Fibroblast of peridontal ligament (primary cell): Measurements from ENCODE around the gene RPS19.
"Not testable (repeated sequence)": the region's sequence is repeated elsewhere in the genome, so short reads cannot be mapped to it uniquely, and the experiment has no call there.

Experiments
- DNase-seq: peaks from one replicate; pipeline ENCODE4 v3.0.0-alpha.2; 2010; ENCODE audit errors: extremely low read depth

RPS19 gene

DNA sequence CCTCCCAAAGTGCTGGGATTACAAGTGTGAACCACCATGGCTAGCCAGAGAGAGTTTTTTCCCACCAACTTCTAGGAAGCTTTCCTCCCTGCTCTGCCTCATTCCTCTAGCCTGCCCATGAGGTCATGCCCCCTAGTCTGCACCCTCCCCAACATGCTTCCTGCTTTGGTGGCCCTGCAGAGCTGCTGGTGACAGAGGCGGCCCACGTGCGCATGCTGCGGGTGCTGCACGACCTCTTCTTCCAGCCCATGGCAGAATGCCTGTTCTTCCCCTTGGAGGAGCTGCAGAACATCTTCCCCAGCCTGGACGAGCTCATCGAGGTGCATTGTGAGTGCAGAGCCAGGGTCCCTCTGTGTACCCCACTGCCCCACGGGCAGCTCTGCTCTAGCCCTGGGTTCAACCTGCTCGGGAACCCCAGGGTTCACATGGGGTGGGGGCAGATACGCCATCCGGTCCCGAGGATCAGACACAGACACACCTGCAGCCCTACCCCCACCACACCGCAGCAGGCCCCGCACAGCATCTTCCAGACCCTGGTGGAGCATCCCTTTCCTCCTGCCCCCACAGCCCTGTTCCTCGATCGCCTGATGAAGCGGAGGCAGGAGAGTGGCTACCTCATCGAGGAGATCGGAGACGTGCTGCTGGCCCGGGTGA is 41.8 kb downstream of the RPS19 start:
- no peak for DNase-seq

DNA sequence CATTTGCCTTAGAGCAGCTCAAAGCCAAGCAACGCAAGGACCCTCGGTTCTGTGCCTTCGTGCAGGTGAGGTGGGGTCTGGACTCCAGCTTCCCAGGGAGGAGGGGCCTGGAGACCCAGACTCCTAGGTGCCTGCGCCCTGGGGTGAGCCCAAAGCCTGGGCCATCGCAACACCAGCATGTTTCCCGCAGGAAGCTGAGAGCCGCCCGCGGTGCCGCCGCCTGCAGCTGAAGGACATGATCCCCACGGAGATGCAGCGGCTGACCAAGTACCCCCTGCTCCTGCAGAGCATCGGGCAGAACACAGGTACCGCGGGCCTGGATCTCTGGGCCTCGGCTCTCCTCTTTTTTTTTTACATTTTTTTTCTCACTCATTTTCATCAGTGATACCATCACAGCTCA is 42.5 kb downstream of the RPS19 start:
- no peak for DNase-seq

DNA sequence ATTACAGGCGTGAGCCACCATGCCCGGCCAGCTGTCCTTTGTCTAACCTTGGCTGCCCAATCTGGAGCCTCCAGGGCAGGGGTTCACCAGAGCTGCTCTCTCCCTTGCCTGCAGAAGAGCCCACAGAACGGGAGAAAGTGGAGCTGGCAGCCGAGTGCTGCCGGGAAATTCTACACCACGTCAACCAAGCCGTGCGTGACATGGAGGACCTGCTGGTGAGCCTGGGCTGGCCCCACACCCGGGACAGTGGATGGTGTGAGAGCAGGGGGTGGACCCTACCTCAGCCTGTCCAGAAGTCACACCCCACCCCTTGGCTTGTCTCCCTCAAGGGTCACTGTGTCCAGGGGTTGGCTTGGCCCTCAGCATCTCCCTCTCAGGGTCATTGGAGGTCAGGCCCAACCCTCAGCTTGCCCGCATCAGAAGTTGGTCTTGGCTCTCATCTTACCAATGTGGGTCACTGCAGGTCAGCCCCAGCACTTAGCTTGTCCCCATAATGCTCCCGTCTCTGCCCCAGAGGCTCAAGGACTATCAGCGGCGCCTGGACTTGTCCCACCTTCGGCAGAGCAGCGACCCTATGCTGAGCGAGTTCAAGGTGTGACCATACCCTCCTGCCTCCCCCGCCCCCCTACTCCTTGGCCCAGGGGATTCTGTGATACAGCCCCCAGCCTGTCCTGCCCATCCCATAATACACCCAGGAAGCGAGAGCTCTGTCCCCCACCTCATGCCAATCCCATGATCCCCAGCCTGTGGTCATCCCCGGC is 43.3 kb downstream of the RPS19 start:
- DNase-seq: no peak

DNA sequence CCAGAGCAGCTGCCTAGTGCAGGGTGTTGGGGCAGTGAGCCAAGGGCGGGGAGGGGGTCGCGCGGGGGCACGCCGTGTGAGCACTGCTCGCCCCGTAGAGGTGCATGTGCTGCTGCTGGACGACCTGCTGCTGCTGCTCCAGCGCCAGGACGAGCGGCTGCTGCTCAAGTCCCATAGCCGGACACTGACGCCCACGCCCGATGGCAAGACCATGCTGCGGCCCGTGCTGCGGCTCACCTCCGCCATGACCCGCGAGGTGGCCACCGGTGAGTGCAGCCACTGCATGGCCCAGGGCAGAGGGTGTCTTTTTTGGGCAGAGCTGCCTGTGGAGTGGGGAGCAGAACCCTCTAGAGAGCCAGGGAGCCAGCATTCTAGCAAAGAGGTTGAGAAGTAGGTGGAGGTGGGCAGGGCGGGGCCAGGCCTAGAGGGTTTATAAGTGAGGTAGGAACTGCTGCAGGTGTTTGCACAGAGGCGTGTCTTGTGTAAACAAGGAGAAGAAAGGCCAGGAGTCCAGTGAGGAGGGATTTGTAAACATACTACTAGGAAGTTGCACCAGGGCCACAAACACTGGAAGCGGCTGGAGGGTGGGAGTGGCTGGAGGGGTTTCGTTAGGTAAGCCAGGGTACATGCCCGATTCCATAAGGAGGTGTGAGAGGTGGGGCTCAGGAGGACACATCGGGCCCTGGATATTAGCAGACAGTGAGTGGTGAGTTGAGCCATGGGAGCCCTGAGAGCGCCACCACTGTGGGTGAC is 44.2 kb downstream of the RPS19 start:
- no peak for DNase-seq

DNA sequence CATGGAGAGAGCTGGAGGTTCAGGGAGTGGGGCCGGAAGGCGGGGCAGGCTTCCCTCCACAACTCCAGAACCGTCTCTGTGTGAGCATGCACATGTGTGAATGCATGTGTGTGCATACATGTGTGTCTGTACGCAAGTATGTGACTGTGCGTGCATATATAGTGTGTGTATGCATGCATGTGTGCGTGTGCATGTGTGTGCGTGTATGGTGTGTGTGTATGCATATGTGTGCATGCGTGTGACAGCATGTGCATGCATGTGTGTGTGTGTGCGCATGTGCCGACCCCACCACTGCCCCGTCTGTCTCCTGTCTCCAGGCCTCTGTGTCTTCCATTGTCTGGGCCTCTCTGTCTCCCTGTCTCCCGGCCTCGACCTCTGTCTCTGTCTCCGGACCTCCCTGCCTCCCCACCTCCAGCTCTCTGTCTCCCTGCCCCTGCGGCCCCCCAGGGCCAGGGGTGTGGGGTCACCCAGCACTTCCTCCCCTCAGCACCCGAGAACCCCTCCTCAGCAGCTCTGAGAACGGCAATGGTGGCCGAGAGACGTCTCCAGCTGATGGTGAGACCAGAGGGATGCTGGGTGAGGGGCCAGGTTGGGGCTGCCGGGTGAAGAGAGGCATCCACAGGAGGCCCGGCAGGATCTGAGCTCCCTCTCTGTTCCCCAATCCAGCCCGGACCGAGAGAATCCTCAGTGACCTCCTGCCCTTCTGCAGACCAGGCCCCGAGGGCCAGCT is 45.4 kb downstream of the RPS19 start:
- no peak for DNase-seq

DNA sequence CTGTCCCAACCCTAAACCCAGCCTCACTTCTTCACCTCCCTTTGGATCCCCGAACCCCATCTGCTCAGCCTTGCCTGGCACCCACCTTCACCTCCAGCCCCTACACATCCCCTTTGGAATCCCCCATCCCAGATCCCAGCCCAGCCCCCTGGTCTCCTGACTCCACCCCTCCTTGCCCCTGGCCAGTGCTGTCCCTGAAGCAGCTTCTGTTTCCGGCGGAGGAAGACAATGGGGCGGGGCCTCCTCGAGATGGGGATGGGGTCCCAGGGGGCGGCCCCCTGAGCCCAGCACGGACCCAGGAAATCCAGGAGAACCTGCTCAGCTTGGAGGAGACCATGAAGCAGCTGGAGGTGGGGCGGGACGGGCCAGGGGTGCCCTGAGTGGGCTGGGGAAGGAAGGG is 46.2 kb downstream of the RPS19 start:
- no peak for DNase-seq

DNA sequence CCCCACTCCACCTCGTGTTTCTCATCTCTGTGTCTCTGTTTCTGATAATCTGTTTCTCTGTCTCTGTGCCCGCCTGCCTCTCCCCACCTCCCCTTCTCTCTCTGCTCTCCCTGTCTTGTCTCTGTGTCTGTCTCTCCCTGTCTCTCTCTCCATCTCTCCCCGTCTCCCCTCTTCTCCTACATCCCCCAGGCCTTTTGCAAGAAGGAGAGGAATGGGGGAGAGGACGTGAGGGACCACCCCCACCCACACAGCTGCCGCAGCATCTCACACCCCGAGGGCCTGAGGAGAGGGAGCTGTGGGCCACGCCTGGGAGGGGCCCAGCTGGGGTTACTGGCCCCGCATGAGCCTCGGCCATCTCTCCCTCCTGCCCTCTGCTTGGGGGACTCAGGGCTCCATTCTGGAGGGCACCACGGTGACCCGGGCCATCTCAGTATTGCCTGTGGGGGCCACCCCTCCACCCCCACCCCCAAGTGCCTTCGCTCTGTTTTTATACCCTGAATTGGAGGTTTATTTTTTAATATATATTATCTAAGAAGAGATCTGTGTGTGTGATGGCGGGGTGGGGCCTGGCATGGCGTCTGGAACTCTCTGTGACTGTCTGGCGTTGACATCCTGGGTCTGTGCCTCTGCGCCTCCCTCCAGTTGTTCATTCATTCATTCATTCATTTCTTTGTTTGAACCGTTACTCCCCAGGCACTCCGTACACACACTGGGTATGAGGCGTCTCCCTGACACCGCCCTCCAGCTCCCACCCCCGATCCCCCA is 47.0 kb downstream of the RPS19 start:
- no peak for DNase-seq

DNA sequence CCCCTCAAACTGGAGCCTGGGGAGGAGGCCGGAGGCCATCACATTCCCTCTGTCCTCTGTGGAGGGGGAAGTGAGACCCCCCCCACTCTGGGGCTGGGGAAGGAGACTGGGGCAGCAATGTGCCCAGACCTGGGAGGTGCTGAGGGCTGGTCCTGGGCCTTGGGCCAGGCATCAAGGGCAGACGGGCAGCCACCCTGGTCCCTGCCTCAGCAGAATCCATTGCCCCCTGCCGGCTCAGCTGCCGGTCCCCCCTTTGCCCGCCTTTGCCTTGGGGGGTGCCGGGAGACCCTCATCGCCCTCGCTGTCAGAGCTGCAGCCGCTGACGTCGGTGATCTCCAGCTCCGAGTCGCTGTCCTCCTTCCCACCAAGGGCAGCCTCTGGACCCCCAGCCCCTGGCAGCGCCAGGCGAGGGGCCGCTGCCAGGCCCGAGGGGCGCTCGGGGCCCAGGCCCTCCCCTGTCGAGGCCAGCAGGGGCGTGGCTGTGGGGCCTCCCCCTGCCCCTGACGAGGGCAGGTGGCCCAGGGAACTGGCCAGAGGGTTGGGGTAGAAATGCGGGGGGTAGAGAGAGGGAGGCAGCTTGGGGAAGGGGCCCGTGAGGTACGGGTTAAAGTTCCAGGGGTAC is 48.0 kb downstream of the RPS19 start:
- DNase-seq: no peak

DNA sequence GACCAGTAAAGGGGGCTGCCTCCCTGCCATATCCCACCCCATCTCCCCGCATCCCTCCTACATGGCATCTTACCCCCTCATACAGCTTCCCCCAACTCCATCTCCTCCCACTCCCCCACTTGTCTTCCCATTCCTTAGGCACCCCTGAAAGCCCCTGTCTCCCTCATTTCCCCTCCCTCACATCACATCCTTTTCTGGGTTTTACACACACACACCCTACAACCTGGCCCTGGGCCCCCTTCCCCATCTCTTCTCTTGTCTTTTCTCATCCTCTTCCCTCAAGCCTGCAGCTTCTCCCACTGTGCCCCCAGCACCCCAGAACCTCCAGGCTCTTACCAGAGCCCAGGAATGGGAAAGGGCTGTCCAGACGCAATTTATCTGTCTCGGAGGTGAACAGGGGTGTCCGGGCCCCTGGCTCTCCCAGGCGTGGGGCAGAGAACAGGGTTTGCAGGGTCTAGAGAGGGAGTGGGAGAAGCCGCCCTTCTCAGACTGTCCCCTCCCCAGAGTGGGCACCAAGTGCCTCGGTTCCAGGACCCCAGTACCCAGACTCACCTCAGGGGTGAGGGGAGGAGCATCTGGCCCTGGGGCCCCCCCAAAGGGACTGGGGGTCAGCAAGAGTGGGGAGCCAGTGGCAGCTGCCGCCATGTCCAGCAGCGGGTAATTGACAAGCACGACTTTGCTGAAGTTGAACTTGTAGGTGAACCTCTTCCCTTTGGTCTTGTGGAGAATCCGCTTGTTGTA is 48.8 kb downstream of the RPS19 start:
- no peak for DNase-seq

DNA sequence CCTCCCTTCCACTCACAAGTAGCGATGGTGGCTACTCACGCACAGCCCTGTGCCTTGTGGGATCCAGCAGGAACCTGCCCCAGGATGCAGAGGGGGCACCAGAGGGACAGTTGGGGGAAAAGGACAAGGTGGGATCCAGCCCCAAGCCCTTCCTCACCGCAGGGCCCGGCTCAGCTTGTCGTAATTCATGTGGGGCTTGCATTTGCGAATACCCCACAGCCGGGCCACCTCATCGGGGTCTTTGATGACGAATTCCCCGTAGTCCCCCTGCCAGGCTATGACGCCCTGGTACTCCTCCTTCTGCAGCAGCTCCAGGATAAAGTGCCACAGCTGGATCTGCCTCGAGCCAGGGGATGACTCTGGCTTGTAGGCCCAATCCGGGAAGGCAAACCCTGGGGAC is 49.7 kb downstream of the RPS19 start:
- DNase-seq: no peak

DNA sequence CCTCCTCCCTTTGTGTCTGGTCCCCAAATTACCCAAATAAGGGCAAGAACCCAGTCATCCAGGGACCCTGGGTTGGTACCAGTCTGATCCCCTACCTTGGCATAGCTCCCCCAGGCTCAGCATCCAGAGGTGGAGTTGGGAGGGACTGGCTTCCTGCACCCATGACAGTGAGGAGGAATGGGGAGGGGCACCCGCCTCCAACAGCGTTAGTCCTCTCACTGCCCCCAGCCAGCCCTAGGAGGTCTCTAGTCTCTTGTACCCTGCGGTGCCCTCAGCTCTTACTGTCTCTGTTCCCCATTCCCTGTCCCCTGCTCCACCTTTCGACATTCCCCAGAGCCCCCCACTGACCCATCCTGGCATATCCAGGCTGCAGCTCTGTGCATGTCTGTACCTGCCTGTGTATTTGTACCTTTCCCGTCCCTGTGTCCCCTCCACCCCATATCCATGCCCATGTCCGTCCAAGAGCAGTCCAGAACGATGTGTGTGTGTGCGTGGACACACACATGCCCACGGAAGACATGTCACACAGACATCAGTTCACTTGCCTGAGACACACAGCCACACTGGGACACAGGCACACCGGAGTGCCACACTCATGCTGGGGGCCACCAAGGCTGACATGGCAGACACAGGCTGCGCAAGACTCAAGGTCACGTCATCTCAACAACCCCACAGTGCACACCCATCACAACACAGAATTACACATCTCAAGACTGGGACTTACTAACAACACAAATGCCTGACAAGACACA is 50.4 kb downstream of the RPS19 start:
- DNase-seq: no peak

DNA sequence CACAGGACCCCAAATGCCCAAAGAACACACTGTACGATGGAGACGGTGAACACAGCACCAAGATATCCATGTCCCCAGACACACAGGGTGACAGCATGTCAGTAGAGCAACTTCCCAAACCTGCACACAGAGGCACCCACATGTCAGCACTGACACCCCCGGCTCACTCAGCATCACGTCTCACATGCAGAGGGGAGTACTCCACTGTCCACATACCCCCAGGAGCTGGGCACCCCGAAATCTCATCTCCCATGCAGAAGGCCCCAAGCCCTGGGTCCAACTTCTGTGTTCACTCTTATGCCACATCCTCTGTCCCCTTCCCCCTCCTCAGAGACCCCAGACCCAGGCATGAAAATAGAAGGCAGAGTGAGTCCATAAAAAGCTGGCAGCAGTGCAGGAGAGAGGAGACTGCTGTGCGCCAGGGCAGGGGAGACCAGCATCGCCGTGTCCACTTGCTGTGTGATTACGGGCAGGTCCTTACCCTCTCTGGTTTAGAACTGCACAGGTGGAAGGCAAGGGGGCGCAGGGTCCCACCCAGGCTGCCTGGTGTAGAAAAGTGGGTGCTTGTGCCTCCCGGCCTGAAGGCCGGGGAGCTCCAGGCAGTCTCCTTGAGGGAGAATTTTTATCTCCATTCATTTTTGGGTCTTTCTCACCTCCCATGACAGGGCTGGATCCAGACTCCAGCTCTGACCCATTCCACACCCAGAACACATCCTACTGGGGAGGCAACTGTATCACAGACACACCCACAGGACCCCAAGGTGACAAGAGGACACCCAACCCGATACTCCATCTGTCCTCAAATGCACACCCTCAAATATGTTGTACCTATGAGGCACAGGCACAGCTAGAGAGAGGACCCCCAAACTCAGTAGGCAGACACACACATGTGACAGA is 51.2 kb downstream of the RPS19 start:
- no peak for DNase-seq

DNA sequence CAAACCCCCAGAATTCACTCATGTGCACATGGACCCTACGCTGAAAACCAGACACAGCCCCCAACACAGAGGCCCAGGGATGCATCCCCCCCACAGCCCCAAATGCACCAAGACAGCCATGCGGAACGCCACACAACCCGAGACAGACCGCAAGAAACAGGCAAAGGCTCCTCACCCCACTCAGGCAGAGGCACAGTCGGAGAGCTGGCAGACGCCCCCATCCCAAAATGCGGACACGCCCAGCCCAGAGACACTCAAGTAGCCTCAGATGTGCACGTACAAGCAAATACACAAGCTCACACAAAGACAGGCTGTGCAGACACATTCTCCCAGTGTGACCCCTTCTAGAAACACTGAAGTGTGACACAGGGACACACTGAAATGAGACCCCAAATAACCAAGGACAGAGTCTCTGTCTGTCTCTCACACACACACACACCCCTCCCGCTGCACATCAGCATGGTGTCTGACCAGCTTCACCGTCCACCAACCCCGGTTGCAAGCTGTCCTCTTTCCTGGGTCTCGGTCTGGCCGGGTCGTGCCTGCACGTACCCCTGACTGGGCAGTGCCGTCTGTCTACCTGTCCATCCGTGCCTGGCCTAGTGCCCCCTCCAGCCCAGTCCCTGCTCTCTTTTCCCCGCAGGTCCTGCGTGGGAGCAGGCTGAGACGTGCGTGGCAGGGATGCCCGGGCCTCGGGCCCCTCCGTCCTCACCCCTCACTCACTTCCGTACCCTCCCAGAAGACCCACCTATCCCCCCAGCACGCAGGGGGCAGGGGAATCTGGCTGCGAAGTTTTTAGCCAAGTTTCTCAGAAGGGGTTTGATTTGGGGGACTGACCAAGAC is 52.1 kb downstream of the RPS19 start:
- no peak for DNase-seq

DNA sequence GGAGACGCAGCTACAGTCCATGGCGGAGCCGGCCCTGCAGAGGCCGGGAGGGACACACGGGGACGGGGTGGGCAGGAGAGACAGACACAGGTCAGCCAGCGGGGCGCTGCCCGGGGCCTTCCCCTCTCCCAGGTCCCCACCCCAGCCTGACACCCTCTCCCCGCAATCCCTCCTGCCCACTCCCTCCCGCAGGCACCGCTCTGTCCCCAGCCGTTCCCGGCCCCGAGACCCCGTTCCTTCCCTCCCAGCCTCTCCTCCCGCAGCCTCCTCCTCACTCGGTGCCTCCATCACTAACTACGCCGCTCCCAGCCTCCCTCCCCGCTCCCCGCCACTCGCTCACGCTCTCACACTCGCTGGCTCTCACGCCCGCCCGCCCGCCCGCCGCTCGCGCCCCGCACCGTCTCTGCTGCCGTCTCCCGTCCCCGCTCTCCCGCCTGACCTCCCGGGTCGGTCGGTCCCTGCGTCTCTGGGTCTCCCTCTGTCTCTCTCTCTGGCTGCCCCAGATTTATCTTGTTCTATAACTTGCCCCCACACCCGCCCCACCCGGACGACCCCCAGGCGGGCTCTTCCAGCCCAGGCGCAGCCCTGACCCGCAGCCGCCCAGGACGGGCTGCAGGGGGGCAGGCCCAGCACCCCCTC is 53.0 kb downstream of the RPS19 start:
- no peak for DNase-seq

DNA sequence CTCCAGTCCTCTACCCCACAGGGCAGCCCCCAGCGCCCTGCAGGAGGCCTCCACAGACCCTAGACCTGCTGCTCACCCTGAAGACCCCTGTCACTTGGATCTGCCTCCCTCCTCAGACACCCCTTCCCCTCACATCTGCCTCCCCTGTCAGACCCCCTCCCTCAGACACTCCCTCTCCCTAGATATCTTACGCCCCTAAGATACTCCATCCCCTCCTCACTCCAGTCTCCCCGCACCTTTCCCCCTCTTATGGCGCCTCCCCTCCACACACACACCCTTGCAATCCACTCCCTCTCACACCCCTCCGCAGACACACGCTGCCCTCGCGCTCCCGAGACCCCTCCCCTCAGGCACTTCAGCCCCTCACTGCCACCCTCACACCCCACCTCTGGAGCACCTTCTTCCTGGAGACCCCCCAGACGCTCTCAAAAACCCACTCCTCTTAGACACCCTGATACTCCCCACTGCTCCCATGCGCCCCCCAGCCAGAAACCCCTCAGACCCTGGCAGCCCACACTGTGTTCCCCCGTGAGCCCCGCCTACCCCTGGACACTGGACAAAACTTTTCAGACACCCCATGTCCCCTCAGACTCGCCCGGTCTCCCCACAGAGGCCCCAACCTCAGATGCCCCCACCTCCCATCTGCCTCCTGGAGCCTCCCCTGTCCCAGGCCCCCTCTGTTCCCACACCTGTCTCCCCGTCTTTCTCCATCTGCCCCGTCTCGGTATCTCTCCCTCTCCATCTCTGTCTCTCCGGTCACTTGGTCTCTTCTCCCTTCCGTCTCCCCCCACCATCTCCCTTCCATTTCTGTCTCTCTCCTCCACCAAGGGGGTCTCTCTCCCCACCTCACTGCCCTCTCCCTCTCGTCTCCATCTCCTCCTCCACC is 53.7 kb downstream of the RPS19 start:
- DNase-seq: no peak

DNA sequence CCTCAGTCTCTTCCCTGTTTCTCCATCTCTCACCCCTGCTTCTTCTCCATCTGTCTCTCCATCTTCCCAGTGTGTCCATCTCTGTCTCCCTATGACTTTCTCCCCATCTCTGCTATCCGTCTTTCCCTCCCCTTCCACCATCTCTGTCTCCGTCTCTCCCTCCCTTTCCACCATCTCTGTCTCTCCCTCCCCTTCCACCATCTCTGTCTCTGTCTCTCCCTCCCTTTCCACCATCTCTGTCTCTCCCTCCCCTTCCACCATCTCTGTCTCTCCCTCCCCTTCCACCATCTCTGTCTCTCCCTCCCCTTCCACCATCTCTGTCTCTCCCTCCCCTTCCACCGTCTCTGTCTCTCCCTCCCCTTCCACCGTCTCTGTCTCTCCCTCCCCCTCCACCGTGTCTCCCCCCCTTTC is 54.4 kb downstream of the RPS19 start:
- not testable (repeated sequence) for DNase-seq
